GM10266 (cell line): ENCODE results near the gene RASAL3.

Experiments used
- DNase-seq: peaks from one replicate; pipeline ENCODE4 v3.0.0; 2012; ENCODE audit errors: extremely low spot score
- TF ChIP-seq, protein P1 (sequence below): IDR thresholded peaks from 2 replicates; pipeline ENCODE4 v1.5.1; 2012; ENCODE audit warnings: mild to moderate bottlenecking, low read depth; ENCODE audit not compliant: control insufficient read depth, insufficient read depth; ENCODE audit errors: missing control alignments

Gene RASAL3

DNA sequence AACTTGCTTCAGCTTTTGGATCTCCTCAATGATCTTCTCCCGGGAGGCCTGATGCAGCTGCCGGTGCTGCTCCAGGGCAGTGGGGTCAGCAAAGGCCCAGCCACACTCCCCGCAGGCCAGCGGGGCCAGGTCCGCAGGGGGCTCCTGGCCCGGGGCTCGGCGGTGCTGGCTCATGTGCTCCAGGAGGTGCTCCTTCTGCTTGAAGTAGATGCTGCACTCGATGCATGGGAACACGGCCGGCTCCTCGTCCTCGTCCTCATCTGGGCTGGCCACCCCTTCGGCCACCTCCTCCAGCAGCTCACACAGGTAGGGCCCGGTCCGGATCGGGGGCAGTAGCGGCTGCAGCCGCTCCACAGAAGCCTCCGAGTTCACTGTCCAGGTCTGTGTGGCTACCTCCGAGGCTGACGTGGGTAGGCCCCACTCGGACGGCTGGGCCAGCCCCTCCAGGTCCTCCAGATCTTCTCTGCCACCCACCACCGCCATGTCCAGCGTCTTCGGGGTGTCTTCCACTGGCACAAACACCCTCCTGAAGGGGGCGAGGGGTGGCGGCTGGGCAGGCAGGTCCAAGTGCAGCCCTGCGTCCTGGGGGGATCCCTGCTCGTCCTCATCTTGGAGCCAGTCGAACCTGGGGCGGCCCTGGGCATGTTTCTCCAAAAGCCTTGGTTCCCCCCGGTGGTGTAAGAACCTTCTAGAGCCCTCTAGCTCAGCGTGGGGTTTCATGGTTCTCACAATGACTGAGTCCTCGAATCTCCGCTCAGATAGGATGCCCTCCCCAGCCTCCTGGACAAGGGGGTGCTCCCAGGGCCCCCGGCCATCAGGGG lies 24.3 kb downstream of the RASAL3 start:
- DNase-seq = no peak
- TF ChIP-seq, protein P1, sequence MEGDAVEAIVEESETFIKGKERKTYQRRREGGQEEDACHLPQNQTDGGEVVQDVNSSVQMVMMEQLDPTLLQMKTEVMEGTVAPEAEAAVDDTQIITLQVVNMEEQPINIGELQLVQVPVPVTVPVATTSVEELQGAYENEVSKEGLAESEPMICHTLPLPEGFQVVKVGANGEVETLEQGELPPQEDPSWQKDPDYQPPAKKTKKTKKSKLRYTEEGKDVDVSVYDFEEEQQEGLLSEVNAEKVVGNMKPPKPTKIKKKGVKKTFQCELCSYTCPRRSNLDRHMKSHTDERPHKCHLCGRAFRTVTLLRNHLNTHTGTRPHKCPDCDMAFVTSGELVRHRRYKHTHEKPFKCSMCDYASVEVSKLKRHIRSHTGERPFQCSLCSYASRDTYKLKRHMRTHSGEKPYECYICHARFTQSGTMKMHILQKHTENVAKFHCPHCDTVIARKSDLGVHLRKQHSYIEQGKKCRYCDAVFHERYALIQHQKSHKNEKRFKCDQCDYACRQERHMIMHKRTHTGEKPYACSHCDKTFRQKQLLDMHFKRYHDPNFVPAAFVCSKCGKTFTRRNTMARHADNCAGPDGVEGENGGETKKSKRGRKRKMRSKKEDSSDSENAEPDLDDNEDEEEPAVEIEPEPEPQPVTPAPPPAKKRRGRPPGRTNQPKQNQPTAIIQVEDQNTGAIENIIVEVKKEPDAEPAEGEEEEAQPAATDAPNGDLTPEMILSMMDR = no peak

GRCh38 chr19:15439078-15439799 lies 25.1 kb downstream of the RASAL3 start:
- no peak for DNase-seq

GRCh38 chr19:15438577-15438976 lies 25.8 kb downstream of the RASAL3 start:
- DNase-seq = no peak
- TF ChIP-seq, protein P1 = no peak

More at GRCh38 chr19:15439078-15439799, 25.1 kb downstream of the RASAL3 start:
- TF ChIP-seq, protein P1 = no peak

DNA sequence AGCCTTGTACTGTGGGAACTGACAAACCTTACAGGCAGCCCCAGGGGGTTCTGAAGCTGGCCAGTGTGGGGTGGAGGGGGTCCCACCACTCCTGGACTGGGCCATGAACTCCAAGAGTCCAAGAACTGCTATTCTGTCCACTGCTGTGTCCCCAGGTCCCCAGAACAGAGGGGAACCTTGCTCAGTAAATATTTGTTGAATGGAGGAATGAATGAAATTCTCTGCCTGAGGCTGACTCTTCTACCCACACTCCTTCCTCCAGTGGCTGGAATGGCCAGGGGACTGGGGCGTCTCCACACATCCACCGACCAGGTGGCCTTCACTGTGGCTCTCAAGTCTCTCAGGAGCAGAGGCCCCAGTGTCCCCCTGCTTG lies 26.2 kb downstream of the RASAL3 start:
- TF ChIP-seq, protein P1 = no peak
- no peak for DNase-seq

- DNase-seq = no peak
- TF ChIP-seq, protein P1 = no peak
Observed at GRCh38 chr19:15437355-15438123, 26.8 kb downstream of the RASAL3 start.

- TF ChIP-seq, protein P1 = no peak
- DNase-seq = no peak
Observed at GRCh38 chr19:15436826-15437110, 27.6 kb downstream of the RASAL3 start.
